Hepatocyte (in vitro differentiated cells): ENCODE measurements around the gene MB. TPM values are rescaled to one million over a fixed set of nuclear protein-coding genes. Genes with fewer than 3 reads are reported as not detected.
A peak's percentile ranks its signal among the peaks of the same experiment; 100 is the strongest.

Experiments
- DNase-seq: peaks from one replicate; pipeline ENCODE4 v3.0.0-alpha.2; 2016; ENCODE audit warnings: low spot score
- H2AFZ ChIP-seq: fragments of 200-600 bp; sonication (generic); 2 replicates; pipeline ENCODE4 v1.6.0; 2016; ENCODE audit warnings: antibody characterized with exemption, mild to moderate bottlenecking
- H3K27ac ChIP-seq: fragments of 200-600 bp; sonication (generic); 2 replicates; pipeline ENCODE4 v1.5.1; 2016; ENCODE audit warnings: mild to moderate bottlenecking
- H3K27me3 ChIP-seq: fragments of 200-600 bp; sonication (generic); 2 replicates; pipeline ENCODE4 v1.6.1; 2016
- H3K36me3 ChIP-seq: fragments of 200-600 bp; sonication (generic); replicated peaks from 2 replicates; pipeline ENCODE4 v1.5.1; 2016; ENCODE audit warnings: low read depth; ENCODE audit not compliant: insufficient read depth
- H3K4me1 ChIP-seq: fragments of 200-600 bp; sonication (generic); 2 replicates; pipeline ENCODE4 v1.5.1; 2016; ENCODE audit warnings: mild to moderate bottlenecking, moderate library complexity; ENCODE audit not compliant: insufficient read depth
- H3K4me2 ChIP-seq: fragments of 200-600 bp; sonication (generic); 2 replicates; pipeline ENCODE4 v1.6.0; 2016
- H3K4me3 ChIP-seq: fragments of 200-600 bp; sonication (generic); 2 replicates; pipeline ENCODE4 v1.5.1; 2016; ENCODE audit warnings: mild to moderate bottlenecking
- H3K79me2 ChIP-seq: fragments of 200-600 bp; sonication (generic); 2 replicates; pipeline ENCODE4 v1.6.0; 2017; ENCODE audit warnings: mild to moderate bottlenecking
- H3K9me2 ChIP-seq: fragments of 200-600 bp; sonication (generic); replicated peaks from 2 replicates; pipeline ENCODE4 v1.6.0; 2017; ENCODE audit warnings: mild to moderate bottlenecking; ENCODE audit not compliant: insufficient read depth
- H3K9me3 ChIP-seq: fragments of 200-600 bp; sonication (generic); 2 replicates; pipeline ENCODE4 v1.5.1; 2016; ENCODE audit warnings: low read depth, mild to moderate bottlenecking
- H4K20me1 ChIP-seq: fragments of 200-600 bp; sonication (generic); 2 replicates; pipeline ENCODE4 v1.6.0; 2016; ENCODE audit warnings: mild to moderate bottlenecking; ENCODE audit not compliant: insufficient read depth, poor library complexity, severe bottlenecking
- CTCF ChIP-seq: fragments of 200-600 bp; sonication (generic); IDR thresholded peaks from 2 replicates; pipeline ENCODE4 v1.5.1; 2016; ENCODE audit warnings: antibody characterized with exemption, mild to moderate bottlenecking; ENCODE audit not compliant: poor library complexity
- EZH2 ChIP-seq: fragments of 200-600 bp; sonication (generic); IDR thresholded peaks from 2 replicates; pipeline ENCODE4 v1.6.1; 2016; ENCODE audit warnings: antibody characterized with exemption, mild to moderate bottlenecking, borderline replicate concordance
- EZH2phosphoT487 ChIP-seq: fragments of 200-600 bp; sonication (generic); IDR thresholded peaks from one replicate; pipeline ENCODE4 v1.6.1; 2018; ENCODE audit warnings: antibody characterized with exemption, mild to moderate bottlenecking, low read depth, moderate library complexity; ENCODE audit not compliant: unreplicated experiment, severe bottlenecking
- WGBS: methylation state at CpG from one replicate; pipeline ENCODE4 v1.1.6; 2016; ENCODE audit warnings: low lambda C conversion rate; ENCODE audit errors: missing lambda C conversion rate; 5-methylcytosine and 5-hydroxymethylcytosine counted together
- polyA plus RNA-seq: library from polyadenylated mRNA; unstranded; fragments of >200 nt; fragmentation: Nextera tagmentation; extraction: Ambion mirVana; gene quantifications from 2 replicates; pipeline ENCODE4 v1.2.1, GENCODE V29; 2016
- total RNA-seq: library from RNA; depleted of rRNA; stranded (reverse); fragments of >200 nt; gene quantifications from 2 replicates; pipeline ENCODE4 v1.2.3, GENCODE V29; 2014

The MB gene
- total and polyA plus RNA-seq, 2 experiments from 2014 or later: 0.64 TPM; not detected in 1

DNA sequence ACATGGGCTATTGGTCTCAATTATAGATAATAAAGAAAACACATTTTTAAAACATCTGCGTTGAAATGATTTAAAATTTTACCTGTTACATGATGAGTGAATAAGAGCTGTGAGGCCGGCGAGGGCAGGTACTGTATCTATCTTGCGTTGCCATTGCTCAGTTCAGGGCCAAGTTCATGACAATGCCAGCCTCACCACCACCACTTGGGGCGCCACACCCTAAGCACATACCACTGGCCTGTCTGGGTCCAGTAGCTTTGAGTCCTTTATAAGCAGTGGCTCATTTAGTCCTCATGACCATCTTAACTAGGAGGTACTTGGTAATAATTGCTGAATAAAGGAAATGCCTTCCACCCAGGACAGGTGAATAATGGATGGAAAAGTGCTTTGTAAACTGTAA, 14.5 kb upstream of the MB start:
- no peaks in the 10 kb centered on the region for H4K20me1 ChIP-seq
- TF ChIP-seq EZH2phosphoT487 (no peak), CTCF (peak; percentile 49)
- no peaks in the 10 kb centered on the region for H3K27me3 ChIP-seq
- H3K9me2 ChIP-seq: no peaks in the 10 kb centered on the region
- no peak overlapping the region for H2AFZ ChIP-seq
- no peak overlapping the region for H3K27ac ChIP-seq
- DNase-seq: peak; percentile 58
- H3K4me2 ChIP-seq: no peak overlapping the region
- no peaks in the 10 kb centered on the region for H3K36me3 ChIP-seq
- no peaks in the 10 kb centered on the region for H3K4me1 ChIP-seq
- no peak overlapping the region for H3K4me3 ChIP-seq
- WGBS: 64% methylated on average over 5 of the region's 5 CpGs
- H3K9me3 ChIP-seq: no peaks in the 10 kb centered on the region
- H3K79me2 ChIP-seq: no peaks in the 10 kb centered on the region

GRCh38 chr22:35630891-35631290, 13.8 kb upstream of the MB start:
- TF ChIP-seq CTCF: no peak
- TF ChIP-seq EZH2: no peak
- no peak for TF ChIP-seq EZH2phosphoT487
- no peak overlapping the region for H3K27ac ChIP-seq
- DNase-seq: no peak
- H3K27me3 ChIP-seq: no peaks in the 10 kb centered on the region
- 93% methylated on average over 9 of the region's 9 CpGs for WGBS
- H3K79me2 ChIP-seq: no peaks in the 10 kb centered on the region
- no peaks in the 10 kb centered on the region for H3K9me3 ChIP-seq
- no peaks in the 10 kb centered on the region for H3K4me1 ChIP-seq
- no peak overlapping the region for H3K4me3 ChIP-seq
- H4K20me1 ChIP-seq: no peaks in the 10 kb centered on the region
- H3K36me3 ChIP-seq: no peaks in the 10 kb centered on the region
- H3K9me2 ChIP-seq: no peaks in the 10 kb centered on the region
- H2AFZ ChIP-seq: no peak overlapping the region
- H3K4me2 ChIP-seq: no peak overlapping the region

- 74% methylated on average over 2 of the region's 4 CpGs for WGBS
- Histone ChIP-seq H2AFZ (no peak overlapping the region), H3K27ac (no peak overlapping the region)
Observed at GRCh38 chr22:35630387-35630793, 13.3 kb upstream of the MB start.

More at GRCh38 chr22:35630387-35630793, 13.3 kb upstream of the MB start:
- TF ChIP-seq EZH2phosphoT487: no peak
- no peak for TF ChIP-seq EZH2
- TF ChIP-seq CTCF: no peak
- no peak overlapping the region for H3K4me3 ChIP-seq
- H3K9me2 ChIP-seq: no peaks in the 10 kb centered on the region
- H3K36me3 ChIP-seq: no peaks in the 10 kb centered on the region
- H4K20me1 ChIP-seq: no peaks in the 10 kb centered on the region
- no peaks in the 10 kb centered on the region for H3K79me2 ChIP-seq
- H3K4me2 ChIP-seq: no peak overlapping the region
- H3K9me3 ChIP-seq: no peaks in the 10 kb centered on the region
- no peaks in the 10 kb centered on the region for H3K4me1 ChIP-seq
- H3K27me3 ChIP-seq: no peaks in the 10 kb centered on the region
- no peak for DNase-seq
